Suppressor macrophage (primary cell): ENCODE data around the gene AMY1A.
"Not testable (repeated sequence)": the region's sequence is repeated elsewhere in the genome, so short reads cannot be mapped to it uniquely, and the experiment has no call there.

Source experiments
- DNase-seq, 4 experiments: peaks; one replicate each; pipeline ENCODE4 v3.0.0-alpha.2; 2020 to 2022
- total RNA-seq, 17 experiments: gene quantifications; one replicate each; lab custom pipeline; 2026; ENCODE audit warnings: mixed read lengths in 6 of 17, inconsistent platforms in 3 of 17; lab: John Stamatoyannopoulos, UW

AMY1A gene
- total RNA-seq: 0 to 0.22 (median 0) reads per million in 17 experiments

DNA sequence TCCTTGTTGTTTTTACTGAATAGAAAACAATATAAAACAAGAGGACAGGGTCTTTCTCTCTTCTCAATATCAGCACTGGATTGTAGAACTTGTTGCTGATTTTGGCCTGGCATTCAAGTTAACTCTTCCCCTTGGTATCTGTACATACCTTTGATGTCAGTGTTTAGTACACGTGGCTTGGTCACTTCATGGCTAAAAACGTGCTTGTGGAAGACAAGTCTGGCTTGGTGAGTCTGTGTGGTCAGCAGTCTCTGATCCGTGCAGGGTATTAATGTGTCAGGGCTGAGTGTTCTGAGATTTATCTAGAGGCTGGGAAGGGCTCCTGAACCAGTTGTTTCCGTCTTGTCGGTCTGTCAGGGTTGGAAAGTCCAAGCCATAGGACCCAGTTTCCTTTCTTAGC lies at the start of gene AMY1A:
Gene AMY1A (plus strand): TSS at position 301 of the 400 bp plus-strand sequence. CDS start 571 bp downstream, outside the sequence.
- DNase-seq: not testable (repeated sequence)

DNA sequence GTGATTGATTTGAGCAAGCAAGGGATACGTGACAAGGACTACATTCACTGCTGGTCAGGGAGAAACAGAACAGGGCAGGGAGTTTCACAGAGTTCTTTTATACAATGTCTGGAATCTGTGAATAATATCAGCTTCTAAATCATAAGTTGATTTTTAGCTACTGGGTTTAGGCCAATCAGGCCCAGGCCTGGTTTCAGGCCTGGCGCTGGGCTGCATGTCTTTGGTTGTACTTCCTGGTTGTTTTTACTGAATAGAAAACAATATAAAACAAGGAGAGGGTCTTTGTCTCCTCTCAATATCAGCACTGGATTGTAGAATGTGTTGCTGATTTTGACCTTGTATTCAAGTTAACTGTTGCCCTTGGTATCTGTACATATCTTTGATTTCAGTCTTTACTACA lies 39.2 kb upstream of the AMY1A start:
- no peak for DNase-seq

- DNase-seq: not testable (repeated sequence)
Observed at GRCh38 chr1:103616994-103617477, 38.5 kb upstream of the AMY1A start, which contains the start of gene AMY2A. AMY2A (plus strand) TSS chr1:103617427; CDS start chr1:103617441, 14 bp downstream.

GRCh38 chr1:103627436-103627835 lies 28.1 kb upstream of the AMY1A start:
- not testable (repeated sequence) for DNase-seq

DNA sequence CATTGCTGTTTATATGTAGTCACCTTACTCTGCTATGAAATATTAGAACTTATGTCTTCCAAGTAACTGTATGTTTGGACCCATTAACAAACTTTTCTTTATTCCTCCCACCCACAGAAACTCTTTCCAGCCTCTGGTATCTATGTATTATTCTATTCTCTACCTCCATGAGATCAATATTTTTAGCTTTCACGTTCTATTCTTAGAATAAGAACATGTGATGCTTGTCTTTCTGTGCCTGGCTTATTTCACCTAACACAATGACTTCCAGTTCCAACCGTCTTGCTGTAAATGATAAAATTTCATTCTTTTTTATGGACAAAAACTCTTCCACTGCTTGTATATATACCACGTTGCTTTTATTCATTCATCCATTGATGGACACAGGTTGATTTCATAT lies 14.4 kb upstream of the AMY1A start:
- not testable (repeated sequence) for DNase-seq

- not testable (repeated sequence) for DNase-seq
Observed at GRCh38 chr1:103643908-103644307, 11.7 kb upstream of the AMY1A start.

DNA sequence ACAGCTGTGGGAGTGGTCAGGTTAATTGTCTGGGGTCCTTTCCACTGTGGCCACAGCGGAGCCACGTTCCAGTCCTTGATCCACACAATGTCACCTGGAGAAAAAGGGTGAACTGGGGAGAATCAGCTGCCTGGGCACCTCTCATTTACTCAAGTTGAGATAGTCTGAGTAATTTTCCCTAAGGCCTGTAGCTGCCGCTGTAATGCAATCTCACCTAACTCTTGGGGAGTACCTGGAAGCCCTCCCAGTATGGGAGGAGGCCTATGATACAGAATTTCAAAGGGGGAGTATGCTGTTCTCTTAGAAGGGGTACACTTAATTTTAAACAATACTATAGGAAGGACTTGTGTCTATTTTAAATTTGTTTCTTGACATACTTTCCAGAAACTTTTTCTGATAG lies 5.3 kb upstream of the AMY1A start:
- not testable (repeated sequence) for DNase-seq

- DNase-seq: not testable (repeated sequence)
Observed at GRCh38 chr1:103650889-103651288, 4.7 kb upstream of the AMY1A start.

GRCh38 chr1:103654133-103654532 lies 1.4 kb upstream of the AMY1A start:
- not testable (repeated sequence) for DNase-seq

DNA sequence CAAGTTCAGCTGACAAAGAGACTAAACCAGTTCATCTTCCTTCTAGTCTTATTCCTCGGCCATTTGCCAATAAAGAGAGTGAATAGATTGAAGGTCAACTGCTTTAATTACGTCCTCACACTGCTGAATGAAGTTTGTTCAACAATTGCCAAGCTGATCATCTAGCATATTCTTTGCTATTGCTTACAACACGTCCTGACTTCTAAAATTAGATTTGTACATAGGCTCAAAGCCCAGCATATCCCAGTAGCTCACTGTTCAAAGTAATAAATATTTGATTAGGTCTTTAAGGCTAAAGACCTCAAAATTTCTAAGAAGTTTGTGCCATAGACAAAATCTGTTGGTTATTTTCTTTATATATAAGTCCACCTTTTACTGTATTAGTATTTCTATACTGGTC lies 20.8 kb downstream of the AMY1A start:
- DNase-seq: not testable (repeated sequence)

- DNase-seq: not testable (repeated sequence)
Observed at GRCh38 chr1:103696110-103696509, 40.5 kb downstream of the AMY1A start, which contains the start of gene AMY1B. AMY1B (minus strand) TSS chr1:103696210; CDS start chr1:103695639, 571 bp downstream.

DNA sequence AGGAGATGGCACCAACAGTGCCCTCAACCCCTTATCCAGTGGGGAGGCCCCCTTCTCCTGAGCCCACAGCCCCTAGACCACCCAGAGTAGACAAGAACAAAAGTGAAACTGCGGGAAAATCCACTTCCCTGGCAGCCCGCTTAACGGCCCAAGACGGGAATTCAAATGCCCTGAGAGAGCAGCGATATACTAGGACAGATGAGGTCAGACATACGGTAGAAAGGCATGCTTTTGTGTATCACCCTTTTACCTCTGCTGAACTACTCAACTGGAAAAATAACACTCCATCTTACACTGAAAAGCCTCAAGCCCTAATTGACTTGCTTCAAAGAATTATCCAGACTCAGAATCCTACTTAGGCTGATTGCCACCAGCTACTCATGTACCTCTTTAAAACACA lies 41.9 kb downstream of the AMY1A start:
- DNase-seq: not testable (repeated sequence)

DNA sequence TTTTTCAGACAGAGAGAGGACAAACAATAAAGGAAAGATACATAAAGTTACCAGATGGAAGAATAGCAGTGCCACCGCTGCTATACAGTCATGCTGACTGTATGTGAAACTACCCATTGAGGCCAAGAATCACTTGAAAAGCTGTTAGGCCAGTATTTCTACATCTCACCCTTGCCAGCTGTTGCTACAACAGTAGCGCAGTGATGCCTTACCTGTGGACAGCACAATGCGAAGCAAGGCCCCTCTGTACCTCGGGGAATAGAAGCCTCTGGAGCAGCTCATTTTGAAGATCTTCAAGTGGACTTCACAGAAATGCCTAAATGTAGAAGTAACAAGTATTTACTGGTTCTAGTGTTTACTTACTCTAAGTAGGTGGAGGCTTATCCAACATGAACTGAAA lies 45.1 kb downstream of the AMY1A start:
- not testable (repeated sequence) for DNase-seq

- not testable (repeated sequence) for DNase-seq
Observed at GRCh38 chr1:103701256-103701655, 45.7 kb downstream of the AMY1A start.

DNA sequence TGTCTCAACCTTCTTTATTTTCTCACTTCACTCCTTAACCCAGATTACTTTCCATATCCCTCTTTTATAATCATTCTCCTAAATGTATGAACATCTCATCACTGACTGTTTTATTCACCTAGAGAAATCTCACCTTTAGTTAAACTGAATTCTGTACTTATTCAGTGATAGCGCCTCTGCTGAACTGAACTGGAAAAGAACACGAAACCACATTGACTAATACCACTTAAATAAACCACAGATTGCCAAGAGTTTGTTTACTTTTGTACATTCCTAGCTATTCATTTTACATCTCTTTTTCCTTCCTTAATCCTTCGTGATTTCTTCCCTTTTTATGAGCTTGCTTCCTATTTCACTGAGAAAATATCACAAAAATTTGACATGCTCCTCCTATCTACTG lies 52.1 kb downstream of the AMY1A start:
- not testable (repeated sequence) for DNase-seq

GRCh38 chr1:103710381-103710780 lies 54.8 kb downstream of the AMY1A start:
- DNase-seq: not testable (repeated sequence)
